Upper lobe of right lung (tissue), 1 donor: ENCODE results near the gene EFEMP1. TPM values are rescaled to one million over a fixed set of nuclear protein-coding genes. Genes with fewer than 3 reads are reported as not detected.
"Not testable (repeated sequence)": the region's sequence is repeated elsewhere in the genome, so short reads cannot be mapped to it uniquely, and the experiment has no call there.

Experiments used
- ATAC-seq: fragments of 200-7000 bp; cut with Tn5 transposase; one replicate; pipeline ENCODE4 v1.9.1; 2020; ENCODE audit warnings: mild to moderate bottlenecking, moderate library complexity
- DNase-seq: peaks from one replicate; pipeline ENCODE4 v3.0.0-alpha.2; 2020
- H3K27ac ChIP-seq: fragments of 200-600 bp; one replicate; pipeline ENCODE4 v1.8.0; 2022
- H3K27me3 ChIP-seq: fragments of 200-600 bp; one replicate; pipeline ENCODE4 v1.8.0; 2022; ENCODE audit warnings: mild to moderate bottlenecking
- H3K36me3 ChIP-seq: fragments of 200-600 bp; one replicate; pipeline ENCODE4 v1.8.0; 2022
- H3K4me1 ChIP-seq: fragments of 200-600 bp; one replicate; pipeline ENCODE4 v1.8.0; 2022
- H3K4me3 ChIP-seq: fragments of 200-600 bp; one replicate; pipeline ENCODE4 v1.8.0; 2022; ENCODE audit warnings: mild to moderate bottlenecking
- H3K9me3 ChIP-seq: fragments of 200-600 bp; one replicate; pipeline ENCODE4 v1.8.0; 2022
- CTCF ChIP-seq: fragments of 200-600 bp; IDR thresholded peaks from one replicate; pipeline ENCODE4 v1.8.0; 2022; ENCODE audit warnings: antibody characterized with exemption
- intact Hi-C: fragments of 100-400 bp; cut with DNase I; formaldehyde crosslinking; loops from one replicate; pipeline ENCODE4 v1.11.0; 2022
- total RNA-seq: library from RNA; stranded (reverse); fragmentation: NEBNext Ultra II Directional; extraction: Animal tissue kit (Norgen Biotek cat#: 25700); gene quantifications from one replicate; pipeline ENCODE4 v1.2.1, GENCODE V29; 2021
- donor health status: DM: no; HTN: yes; CAD: no; lungs with severe emphysema.

Gene EFEMP1
- total RNA-seq, 1 donor from 2014 or later, result 301 TPM

GRCh38 chr2:55840460-55840859 is 83.1 kb downstream of the EFEMP1 start:
- TF ChIP-seq CTCF, result no peak
- Histone ChIP-seq H3K27ac (peak overlapping the region; percentile 79), H3K36me3 (no peaks in the 10 kb centered on the region), H3K4me3 (no peak overlapping the region), H3K9me3 (no peaks in the 10 kb centered on the region), H3K27me3 (no peaks in the 10 kb centered on the region), H3K4me1 (peaks cover 20% of the 10 kb centered on the region)
- ATAC-seq (no peak), DNase-seq (no peak)
- intact Hi-C loops, result no loop called here

GRCh38 chr2:55839182-55839819 is 84.3 kb downstream of the EFEMP1 start:
- ATAC-seq, result peak; percentile 88
- H3K27ac ChIP-seq, result peak overlapping the region; percentile 79
- no peak for DNase-seq

GRCh38 chr2:55838653-55839052 is 84.9 kb downstream of the EFEMP1 start:
- intact Hi-C loops, result no loop called here
- ATAC-seq, result peak; percentile 31
- H3K27ac ChIP-seq, result peak overlapping the region; percentile 56
- H3K4me3 ChIP-seq, result no peak overlapping the region
- H3K9me3 ChIP-seq, result no peaks in the 10 kb centered on the region
- no peak for DNase-seq
- H3K36me3 ChIP-seq, result no peaks in the 10 kb centered on the region
- peaks cover 15% of the 10 kb centered on the region for H3K4me1 ChIP-seq
- no peak for TF ChIP-seq CTCF
- H3K27me3 ChIP-seq, result no peaks in the 10 kb centered on the region

More at GRCh38 chr2:55839182-55839819, 84.3 kb downstream of the EFEMP1 start:
- no peaks in the 10 kb centered on the region for H3K9me3 ChIP-seq
- intact Hi-C loops, result no loop called here
- no peak overlapping the region for H3K4me3 ChIP-seq
- no peak for TF ChIP-seq CTCF
- peaks cover 20% of the 10 kb centered on the region for H3K4me1 ChIP-seq
- H3K27me3 ChIP-seq, result no peaks in the 10 kb centered on the region
- no peaks in the 10 kb centered on the region for H3K36me3 ChIP-seq

- H3K27me3 ChIP-seq, H3K4me3 ChIP-seq, H3K9me3 ChIP-seq, H3K36me3 ChIP-seq, intact Hi-C loops, H3K27ac ChIP-seq, ATAC-seq, DNase-seq: not testable (repeated sequence)
- peaks cover 14% of the 10 kb centered on the region for H3K4me1 ChIP-seq
Measured at GRCh38 chr2:55838117-55838516, 85.5 kb downstream of the EFEMP1 start.

GRCh38 chr2:55837073-55837472 is 86.5 kb downstream of the EFEMP1 start:
- Histone ChIP-seq H3K4me1 (peaks cover 8% of the 10 kb centered on the region), H3K27me3 (no peaks in the 10 kb centered on the region), H3K36me3 (no peaks in the 10 kb centered on the region), H3K27ac (no peak overlapping the region), H3K4me3 (no peak overlapping the region), H3K9me3 (no peaks in the 10 kb centered on the region)
- ATAC-seq, result no peak
- no peak for DNase-seq
- intact Hi-C loops, result no loop called here
- no peak for TF ChIP-seq CTCF

- intact Hi-C loops, H3K36me3 ChIP-seq, ATAC-seq: not testable (repeated sequence)
Measured at GRCh38 chr2:55831671-55832410, 91.7 kb downstream of the EFEMP1 start.

More at GRCh38 chr2:55831671-55832410, 91.7 kb downstream of the EFEMP1 start:
- H3K9me3 ChIP-seq, H3K4me1 ChIP-seq, H3K27ac ChIP-seq, DNase-seq, H3K4me3 ChIP-seq, H3K27me3 ChIP-seq: not testable (repeated sequence)
